Esophagus (tissue), 2 donors: ENCODE data around the gene NPAS3. TPM values are rescaled to one million over a fixed set of nuclear protein-coding genes. Genes with fewer than 3 reads are reported as not detected.

Experiments
- H3K27ac ChIP-seq, 2 donors: one replicate each; pipeline ENCODE4 v1.5.1; 2013; ENCODE audit warnings: low read depth in 2 of 2, mild to moderate bottlenecking in 2 of 2, inconsistent platforms in 1 of 2, low read length in 1 of 2, moderate library complexity in 1 of 2
- H3K27me3 ChIP-seq, 2 donors: one replicate each; pipeline ENCODE4 v1.6.1; 2013; ENCODE audit warnings: low read length in 2 of 2, control low read depth in 1 of 2, mild to moderate bottlenecking in 1 of 2; ENCODE audit not compliant: insufficient read depth in 2 of 2, control insufficient read depth in 1 of 2
- H3K36me3 ChIP-seq, 2 donors: one replicate each; pipeline ENCODE4 v1.6.1; 2013; ENCODE audit warnings: low read length in 1 of 2; ENCODE audit not compliant: control insufficient read depth in 2 of 2, insufficient read depth in 2 of 2
- H3K4me1 ChIP-seq, 2 donors: one replicate each; pipeline ENCODE4 v1.6.1; 2013; ENCODE audit warnings: low read length in 1 of 2; ENCODE audit not compliant: control insufficient read depth in 2 of 2, insufficient read depth in 2 of 2
- H3K4me3 ChIP-seq, 2 donors: one replicate each; pipeline ENCODE4 v1.5.1; 2013; ENCODE audit warnings: low read length in 2 of 2, mild to moderate bottlenecking in 2 of 2, low read depth in 1 of 2, moderate library complexity in 1 of 2
- H3K9me3 ChIP-seq, 2 donors: one replicate each; pipeline ENCODE4 v1.6.1; 2013; ENCODE audit warnings: mild to moderate bottlenecking in 2 of 2, low read depth in 1 of 2, low read length in 1 of 2, moderate library complexity in 1 of 2; ENCODE audit not compliant: control insufficient read depth in 2 of 2, insufficient read depth in 1 of 2
- WGBS, 2 donors: extraction: QIAGEN DNeasy Blood & Tissue Kit; methylation state at CpG; one replicate each; pipeline ENCODE4 v1.1.7; 2013; 5-methylcytosine and 5-hydroxymethylcytosine counted together
- polyA plus RNA-seq, 2 donors: library from polyadenylated mRNA; stranded (reverse); fragments of 200-250 nt; gene quantifications; one replicate each; pipeline ENCODE4 v1.2.3, GENCODE V29; 2013
- donor health status: healthy with polysubstance abuse.
- donor health status: Bipolar disorder and iron deficiency.

Gene NPAS3
- polyA plus RNA-seq, 2 donors = 0.08 to 0.13 TPM

DNA sequence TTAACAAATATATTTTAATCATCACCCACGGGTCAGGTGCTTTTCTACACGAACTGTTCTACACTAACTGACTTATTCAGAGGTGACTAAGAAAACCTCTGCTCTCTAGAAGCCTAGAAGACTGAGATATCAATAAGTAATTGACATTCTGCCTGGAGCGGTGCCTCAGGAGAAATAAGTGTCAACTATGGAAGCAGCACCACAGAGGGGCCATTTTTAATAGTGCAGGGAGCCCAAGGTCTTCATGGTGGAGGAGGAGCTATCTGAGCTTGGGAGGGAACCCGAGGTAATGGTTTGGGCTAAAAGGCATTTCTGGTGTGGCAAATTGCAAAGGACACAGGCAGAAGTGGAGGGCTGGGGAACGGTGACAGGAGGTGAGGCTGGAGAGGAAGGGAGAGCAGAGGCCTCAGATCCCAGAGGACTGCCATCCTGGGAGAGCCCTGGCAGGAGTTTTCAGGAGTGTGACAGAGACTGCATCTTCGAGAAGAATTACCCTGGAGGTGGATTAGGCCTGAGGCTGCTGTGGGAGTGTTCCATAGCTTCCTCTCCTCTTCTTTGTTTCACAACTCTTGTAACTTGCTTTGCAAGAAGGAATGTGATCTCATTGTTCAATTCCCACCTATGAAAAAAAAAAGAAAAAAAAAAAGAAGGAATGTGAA lies 123.1 kb downstream of the NPAS3 start:
- Histone ChIP-seq H3K27me3 (no peaks in the 10 kb centered on the region), H3K4me1 (no peaks in the 10 kb centered on the region), H3K9me3 (no peaks in the 10 kb centered on the region), H3K4me3 (no peak overlapping the region), H3K27ac (no peak overlapping the region), H3K36me3 (no peaks in the 10 kb centered on the region)
- 79 to 81% methylated on average over 6 of the region's 6 CpGs for WGBS, 2 donors

DNA sequence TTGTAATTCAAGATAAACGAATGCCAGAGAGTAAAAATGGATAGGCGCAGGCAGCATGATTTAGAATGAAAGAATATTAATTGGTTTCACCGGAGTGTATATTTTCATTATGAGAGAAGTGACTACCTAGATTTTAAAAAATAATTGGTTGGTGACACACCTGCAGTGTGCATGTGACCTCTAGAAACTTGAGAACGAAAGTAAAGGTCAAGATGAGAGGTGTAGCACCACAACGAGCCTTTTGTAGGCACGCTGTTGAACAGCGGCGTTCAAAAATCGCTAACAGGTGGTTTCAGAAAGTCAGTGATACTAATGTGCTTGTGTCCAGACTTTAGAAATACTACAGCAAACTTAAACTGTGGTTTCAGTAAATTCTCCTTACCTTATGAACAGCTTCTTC lies 123.8 kb downstream of the NPAS3 start:
- H3K27ac ChIP-seq = no peak overlapping the region

DNA sequence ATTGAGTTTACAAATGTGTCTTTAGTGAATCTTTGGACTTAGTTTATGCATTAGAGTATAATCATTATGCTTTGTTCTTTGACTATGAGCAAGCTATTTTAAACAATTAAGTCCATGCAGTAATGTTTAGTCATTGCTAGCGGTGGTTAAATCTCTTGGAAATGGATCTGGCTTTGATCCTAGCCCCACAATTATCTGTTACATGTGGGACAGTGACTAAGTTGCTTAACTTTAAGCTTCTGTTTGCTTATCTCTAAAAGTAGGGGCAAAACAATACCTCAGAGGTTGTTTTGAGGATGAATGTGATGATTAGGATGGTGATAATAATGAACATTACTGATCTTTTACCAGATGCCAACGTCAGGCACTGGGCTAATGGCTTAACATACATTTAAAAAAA lies 124.2 kb downstream of the NPAS3 start:
- Histone ChIP-seq H3K9me3 (no peaks in the 10 kb centered on the region), H3K27ac (no peak overlapping the region), H3K36me3 (no peaks in the 10 kb centered on the region), H3K4me1 (no peaks in the 10 kb centered on the region), H3K4me3 (no peak overlapping the region), H3K27me3 (no peaks in the 10 kb centered on the region)
- 41 to 43% methylated on average over 2 of the region's 2 CpGs for WGBS, 2 donors

More for the DNA sequence above, 123.8 kb downstream of the NPAS3 start:
- no peaks in the 10 kb centered on the region for H3K36me3 ChIP-seq
- 73 to 74% methylated on average over 9 of the region's 9 CpGs for WGBS, 2 donors
- no peaks in the 10 kb centered on the region for H3K9me3 ChIP-seq
- no peak overlapping the region for H3K4me3 ChIP-seq
- no peaks in the 10 kb centered on the region for H3K27me3 ChIP-seq
- no peaks in the 10 kb centered on the region for H3K4me1 ChIP-seq

DNA sequence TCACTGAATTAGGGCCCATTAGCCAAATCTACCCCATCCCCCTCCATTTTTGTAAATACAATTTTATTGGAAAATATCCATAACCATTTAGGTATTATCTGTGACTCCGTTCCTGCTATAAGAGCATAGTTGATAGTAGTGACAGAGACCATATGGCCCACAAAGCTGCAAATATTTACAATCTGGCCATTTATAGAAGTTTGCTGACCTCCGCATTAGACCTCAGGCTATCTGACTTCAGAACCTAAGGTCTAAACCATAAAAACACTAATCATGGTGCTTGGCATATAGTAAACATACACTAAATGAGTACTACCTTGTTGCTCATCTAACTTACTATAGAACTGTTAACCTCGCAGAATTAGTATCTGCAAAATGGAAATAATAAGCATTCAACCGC lies 124.8 kb downstream of the NPAS3 start:
- no peaks in the 10 kb centered on the region for H3K27me3 ChIP-seq
- WGBS, 2 donors = 93 to 97% methylated on average over 4 of the region's 4 CpGs
- no peak overlapping the region for H3K4me3 ChIP-seq
- no peaks in the 10 kb centered on the region for H3K9me3 ChIP-seq
- no peak overlapping the region for H3K27ac ChIP-seq
- H3K36me3 ChIP-seq = no peaks in the 10 kb centered on the region
- H3K4me1 ChIP-seq = no peaks in the 10 kb centered on the region

DNA sequence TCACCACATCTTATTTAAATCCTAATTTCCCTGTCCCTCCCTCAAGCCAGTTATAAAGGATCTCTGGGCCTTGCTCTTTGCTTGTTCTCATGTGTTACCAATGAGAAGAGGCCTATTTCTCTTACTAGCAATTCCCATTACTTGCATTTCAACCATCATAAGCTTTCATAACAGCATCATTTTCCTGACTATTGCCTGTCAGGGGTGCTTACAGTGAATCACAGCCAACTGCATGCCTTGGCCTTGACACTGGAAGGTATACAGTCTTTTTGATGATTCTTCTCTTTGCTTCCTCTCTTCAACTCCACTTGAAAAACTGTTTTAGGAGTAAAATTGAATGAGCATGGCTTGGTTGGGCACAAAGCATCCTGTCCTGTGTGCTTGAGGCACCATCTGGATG lies 127.0 kb downstream of the NPAS3 start:
- Histone ChIP-seq H3K4me1 (no peaks in the 10 kb centered on the region), H3K4me3 (no peak overlapping the region), H3K27me3 (no peaks in the 10 kb centered on the region), H3K9me3 (no peaks in the 10 kb centered on the region), H3K27ac (no peak overlapping the region), H3K36me3 (no peaks in the 10 kb centered on the region)

DNA sequence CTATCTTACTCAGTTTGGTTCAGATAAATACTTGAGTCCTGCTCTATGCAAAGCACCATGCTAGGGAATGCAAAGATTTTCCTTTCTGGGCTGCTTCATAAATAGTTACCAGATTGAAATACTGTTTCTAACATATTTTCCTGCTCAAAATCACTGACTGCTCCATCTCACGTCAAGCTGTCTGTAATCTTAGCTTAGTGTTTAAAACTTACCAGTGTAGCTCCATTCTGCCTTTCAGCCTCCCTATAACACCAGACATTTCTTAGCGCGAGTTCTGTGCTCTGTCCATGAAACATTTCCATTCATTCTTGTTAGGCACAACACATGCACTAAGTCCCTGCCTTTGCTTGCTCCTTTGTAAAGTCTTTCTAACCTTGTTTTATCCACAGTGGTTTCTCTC lies 129.4 kb downstream of the NPAS3 start:
- WGBS, 2 donors = 93 to 94% methylated on average over 3 of the region's 3 CpGs
- H3K4me3 ChIP-seq = no peak overlapping the region

DNA sequence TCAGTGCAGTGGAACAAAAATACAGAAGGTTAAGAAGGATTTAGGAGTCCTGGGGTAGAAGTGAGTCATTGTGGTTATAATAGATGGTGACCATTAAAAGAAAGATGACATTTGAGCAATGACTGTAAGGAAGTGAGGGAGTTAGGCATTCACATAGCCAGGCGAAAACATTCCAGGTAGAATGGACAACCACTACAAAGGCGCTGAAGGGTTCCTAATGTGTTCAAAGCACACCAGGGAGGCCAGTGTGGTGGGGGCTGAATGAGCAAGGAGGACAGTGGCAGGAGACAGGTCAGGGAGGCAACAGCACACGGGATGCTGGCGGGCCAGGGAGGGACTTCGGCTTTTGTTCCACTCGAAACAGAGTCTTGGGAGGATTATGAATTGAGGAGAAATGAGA lies 129.9 kb downstream of the NPAS3 start:
- no peaks in the 10 kb centered on the region for H3K27me3 ChIP-seq
- H3K27ac ChIP-seq = no peak overlapping the region
- H3K4me1 ChIP-seq = no peaks in the 10 kb centered on the region
- H3K36me3 ChIP-seq = no peaks in the 10 kb centered on the region
- 91% methylated on average over 6 of the region's 6 CpGs for WGBS, 2 donors
- no peaks in the 10 kb centered on the region for H3K9me3 ChIP-seq
- H3K4me3 ChIP-seq = no peak overlapping the region

More for the DNA sequence above, 129.4 kb downstream of the NPAS3 start:
- Histone ChIP-seq H3K27me3 (no peaks in the 10 kb centered on the region), H3K27ac (no peak overlapping the region), H3K9me3 (no peaks in the 10 kb centered on the region), H3K4me1 (no peaks in the 10 kb centered on the region), H3K36me3 (no peaks in the 10 kb centered on the region)

DNA sequence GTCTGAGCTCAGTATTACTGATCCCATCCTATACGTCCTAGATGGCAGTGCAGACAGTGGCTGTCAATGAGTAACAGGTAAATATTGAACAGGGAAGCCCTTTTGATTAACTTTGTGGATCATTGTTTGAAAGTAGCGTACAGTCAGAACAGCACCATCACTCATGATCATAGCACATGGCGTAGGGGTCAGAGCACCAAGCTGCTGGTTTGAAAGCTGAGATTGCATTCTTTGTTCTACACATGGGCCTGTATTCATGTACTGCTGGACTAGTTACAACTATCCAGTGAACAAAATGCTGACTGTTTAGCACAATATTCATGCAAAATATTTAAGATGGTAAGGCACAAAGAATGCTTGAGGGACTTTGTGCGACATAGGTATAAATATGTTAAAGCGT lies 131.8 kb downstream of the NPAS3 start:
- Histone ChIP-seq H3K4me1 (no peaks in the 10 kb centered on the region), H3K9me3 (no peaks in the 10 kb centered on the region), H3K27me3 (no peaks in the 10 kb centered on the region), H3K4me3 (no peak overlapping the region), H3K27ac (no peak overlapping the region), H3K36me3 (no peaks in the 10 kb centered on the region)
- 90 to 94% methylated on average over 5 of the region's 5 CpGs for WGBS, 2 donors

DNA sequence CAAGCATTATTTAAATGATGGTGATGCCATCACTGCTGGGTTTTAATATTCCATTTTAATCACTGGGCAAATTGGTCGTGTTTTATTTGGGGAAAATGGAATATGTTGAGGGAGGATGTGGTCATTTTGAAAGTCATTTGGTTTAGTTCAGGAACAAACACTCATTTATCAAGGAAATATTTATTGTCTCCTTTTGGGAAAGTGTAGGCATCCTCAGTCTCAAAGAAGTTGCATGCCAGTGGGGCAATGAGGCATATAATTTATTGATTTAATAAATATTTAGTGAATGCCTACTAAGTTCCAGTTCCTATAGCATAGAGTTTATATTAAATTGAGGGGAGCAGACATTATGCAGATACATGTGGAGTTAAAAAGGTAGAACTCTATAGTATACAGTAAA lies 134.3 kb downstream of the NPAS3 start:
- no peaks in the 10 kb centered on the region for H3K9me3 ChIP-seq
- 57 to 64% methylated on average over 1 of the region's 1 CpG for WGBS, 2 donors
- H3K27ac ChIP-seq = no peak overlapping the region
- no peaks in the 10 kb centered on the region for H3K36me3 ChIP-seq
- H3K4me1 ChIP-seq = no peaks in the 10 kb centered on the region
- no peaks in the 10 kb centered on the region for H3K27me3 ChIP-seq
- no peak overlapping the region for H3K4me3 ChIP-seq

DNA sequence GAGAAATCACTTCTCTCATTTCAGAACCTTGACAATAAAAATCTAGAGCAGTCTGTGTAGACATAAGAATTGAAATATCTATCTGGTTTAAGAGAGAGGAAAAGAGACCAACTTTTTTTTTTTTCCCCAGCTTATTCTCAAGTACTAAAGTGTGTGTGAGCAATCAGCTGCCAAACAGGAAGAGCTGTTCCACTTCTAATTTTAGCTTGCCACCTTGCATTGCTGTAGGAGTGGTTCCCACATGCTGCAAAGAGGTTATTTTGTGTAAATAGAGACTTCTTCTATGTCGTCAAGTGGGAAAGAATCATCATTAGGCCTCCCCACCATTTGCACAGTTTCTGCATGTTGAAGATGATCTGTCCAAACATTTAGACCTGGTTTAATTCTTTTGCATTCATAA lies 142.6 kb downstream of the NPAS3 start:
- no peak overlapping the region for H3K4me3 ChIP-seq
- H3K27ac ChIP-seq = no peak overlapping the region
- no peaks in the 10 kb centered on the region for H3K36me3 ChIP-seq
- no peaks in the 10 kb centered on the region for H3K9me3 ChIP-seq
- 47 to 72% methylated on average over 1 of the region's 1 CpG for WGBS, 2 donors
- no peaks in the 10 kb centered on the region for H3K27me3 ChIP-seq
- H3K4me1 ChIP-seq = no peaks in the 10 kb centered on the region
